Endothelial cell of umbilical vein (primary cell): ENCODE data around the gene MGLL.

Source experiments
- CTCF ChIP-seq, 2 donors: IDR thresholded peaks; 1 replicate in 1 of 2; 2 replicates in 1 of 2; pipeline ENCODE4 v1.5.1; 2011; ENCODE audit warnings: low read length in 2 of 2, mild to moderate bottlenecking in 2 of 2, moderate library complexity in 2 of 2, control low read depth in 1 of 2, inconsistent platforms in 1 of 2, low read depth in 1 of 2; ENCODE audit not compliant: insufficient read depth in 1 of 2; ENCODE audit errors: extremely low read depth in 1 of 2
- EZH2 ChIP-seq: IDR thresholded peaks from 2 replicates; pipeline ENCODE4 v1.6.1; 2012; ENCODE audit warnings: borderline replicate concordance, low read depth, mild to moderate bottlenecking, moderate library complexity, low read length, inconsistent platforms; ENCODE audit not compliant: severe bottlenecking
- FOS ChIP-seq: IDR thresholded peaks from 2 replicates; pipeline ENCODE4 v1.6.1; 2011; ENCODE audit warnings: mild to moderate bottlenecking, low read length, moderate library complexity, borderline replicate concordance; ENCODE audit not compliant: insufficient read depth
- POLR2A ChIP-seq: IDR thresholded peaks from 2 replicates; pipeline ENCODE4 v1.6.1; 2012; ENCODE audit warnings: low read depth, mild to moderate bottlenecking, control low read depth, low read length
- POLR2AphosphoS5 ChIP-seq: IDR thresholded peaks from 2 replicates; pipeline ENCODE4 v1.6.1; 2012; ENCODE audit warnings: low read depth, mild to moderate bottlenecking, control low read depth, low read length, moderate library complexity; ENCODE audit not compliant: insufficient read depth
- TF ChIP-seq, protein P1 (sequence below): IDR thresholded peaks from 2 replicates; pipeline ENCODE4 v1.6.1; 2011; ENCODE audit not compliant: insufficient read depth, insufficient read length

DNA sequence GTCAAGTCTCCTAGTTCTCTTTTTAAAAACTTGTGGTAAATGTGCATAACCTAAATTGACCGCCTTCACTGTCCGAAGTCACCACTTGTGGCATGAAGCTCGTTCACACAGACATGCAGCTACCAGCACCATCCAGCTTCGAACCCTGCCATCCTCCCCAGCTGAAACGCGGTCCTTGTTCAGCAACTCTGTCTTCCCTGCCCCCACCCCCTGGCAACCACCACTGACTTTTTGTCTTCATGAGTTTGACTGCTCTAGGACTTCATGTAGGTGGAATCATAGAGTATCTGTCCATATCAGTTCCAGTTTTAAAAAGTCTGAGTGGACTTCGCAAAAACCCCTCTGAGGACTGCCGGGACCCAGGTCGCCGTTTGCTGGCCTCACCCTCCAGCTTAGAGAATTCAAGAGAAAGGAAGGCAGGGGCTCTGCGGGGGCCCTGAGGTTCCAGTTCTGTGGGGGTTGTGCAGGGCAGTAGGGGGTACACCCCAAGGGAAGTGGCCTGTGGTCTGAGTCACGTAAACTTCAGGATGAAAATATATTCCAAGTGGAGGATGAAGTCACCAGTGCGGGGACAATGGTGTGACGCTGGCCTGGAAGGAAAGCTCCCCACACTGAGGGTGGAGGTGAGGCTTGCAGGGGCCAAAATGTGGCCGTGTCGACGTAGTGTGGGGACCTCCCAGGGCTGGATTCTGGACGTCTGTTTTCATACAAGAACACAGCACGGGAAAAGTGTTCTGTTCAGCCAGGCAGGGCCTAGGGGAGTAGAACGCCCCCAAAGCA is 82.0 kb downstream of the MGLL start:
- no peak for TF ChIP-seq POLR2AphosphoS5
- no peak for TF ChIP-seq CTCF (IDR thresholded peaks at IDR 0.05; ENCODE audit: extremely low read depth in 1 of 2, insufficient read depth in 1 of 2, low read depth in 1 of 2, low read length in 2 of 2)
- TF ChIP-seq POLR2A = no peak
- TF ChIP-seq FOS = no peak
- TF ChIP-seq, protein P1, sequence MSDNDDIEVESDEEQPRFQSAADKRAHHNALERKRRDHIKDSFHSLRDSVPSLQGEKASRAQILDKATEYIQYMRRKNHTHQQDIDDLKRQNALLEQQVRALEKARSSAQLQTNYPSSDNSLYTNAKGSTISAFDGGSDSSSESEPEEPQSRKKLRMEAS = no peak
- TF ChIP-seq EZH2 = no peak
